Type B pancreatic cell (in vitro differentiated cells): ENCODE measurements around the gene AFDN. TPM values are rescaled to one million over a fixed set of nuclear protein-coding genes. Genes with fewer than 3 reads are reported as not detected.

Experiments used
- DNase-seq: peaks from one replicate; pipeline ENCODE4 v3.0.0; 2021; ENCODE audit warnings: mixed read lengths; ENCODE audit not compliant: unreplicated experiment; ENCODE audit errors: extremely low spot score
- H3K27ac Mint-ChIP-seq: 2 replicates; pipeline ENCODE4 v1.8.0; 2021; ENCODE audit warnings: mild to moderate bottlenecking, mixed read lengths
- H3K27me3 Mint-ChIP-seq: 2 replicates; pipeline ENCODE4 v1.8.0; 2021; ENCODE audit warnings: mixed read lengths
- H3K36me3 Mint-ChIP-seq: 2 replicates; pipeline ENCODE4 v1.8.0; 2021; ENCODE audit warnings: mixed read lengths
- H3K4me1 Mint-ChIP-seq: one replicate; pipeline ENCODE4 v1.8.0; 2021; ENCODE audit warnings: mixed read lengths; ENCODE audit not compliant: unreplicated experiment
- H3K4me3 Mint-ChIP-seq: 2 replicates; pipeline ENCODE4 v1.8.0; 2021; ENCODE audit warnings: mild to moderate bottlenecking, mixed read lengths
- H3K9me3 Mint-ChIP-seq: 2 replicates; pipeline ENCODE4 v1.8.0; 2021; ENCODE audit warnings: mixed read lengths
- total RNA-seq: library from RNA; stranded (reverse); gene quantifications from 2 replicates; pipeline ENCODE4 v1.2.1, GENCODE V29; 2021; ENCODE audit warnings: low replicate concordance
- TF ChIP-seq, protein P1 (sequence below): fragments of 200-600 bp; sonication (generic); conservative IDR thresholded peaks from 2 replicates; pipeline ENCODE4 v1.5.0; 2021; ENCODE audit warnings: antibody characterized with exemption, mild to moderate bottlenecking

Gene AFDN
- total RNA-seq, 1 donor from 2014 or later = 154 TPM

DNA sequence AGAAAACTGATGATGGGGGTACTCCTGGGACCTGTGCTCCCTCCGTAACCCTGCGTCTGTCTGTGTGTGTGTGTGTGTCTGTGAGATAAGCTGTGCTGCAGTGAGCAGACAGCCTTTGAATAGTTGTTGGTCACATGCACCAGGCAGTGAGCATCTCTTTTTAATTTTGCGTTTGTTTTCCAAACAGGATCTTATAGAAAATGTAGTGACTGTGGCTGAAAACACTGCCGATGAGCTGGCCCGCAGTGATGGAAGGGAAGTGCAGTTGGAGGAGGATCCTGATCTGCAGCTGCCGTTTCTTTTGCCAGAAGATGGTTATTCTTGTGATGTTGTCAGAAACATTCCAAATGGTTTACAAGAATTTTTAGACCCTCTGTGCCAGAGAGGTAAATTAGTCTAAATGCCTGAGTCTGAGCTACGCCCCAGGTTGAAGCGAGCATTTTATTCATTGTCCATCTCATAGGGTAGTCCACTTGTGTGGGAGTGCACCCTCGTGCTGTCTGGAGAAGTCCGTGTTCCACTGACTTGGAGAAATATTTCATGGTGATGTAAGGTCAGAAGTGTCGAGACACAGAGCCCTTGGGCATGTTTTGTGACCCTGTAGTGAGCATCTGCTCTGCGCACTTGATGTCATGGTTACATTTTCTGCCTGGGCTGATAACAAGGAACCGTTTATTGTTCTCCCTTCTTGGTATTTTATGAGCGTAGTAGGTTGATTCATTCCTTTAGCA is 92.0 kb downstream of the AFDN start:
- TF ChIP-seq, protein P1, sequence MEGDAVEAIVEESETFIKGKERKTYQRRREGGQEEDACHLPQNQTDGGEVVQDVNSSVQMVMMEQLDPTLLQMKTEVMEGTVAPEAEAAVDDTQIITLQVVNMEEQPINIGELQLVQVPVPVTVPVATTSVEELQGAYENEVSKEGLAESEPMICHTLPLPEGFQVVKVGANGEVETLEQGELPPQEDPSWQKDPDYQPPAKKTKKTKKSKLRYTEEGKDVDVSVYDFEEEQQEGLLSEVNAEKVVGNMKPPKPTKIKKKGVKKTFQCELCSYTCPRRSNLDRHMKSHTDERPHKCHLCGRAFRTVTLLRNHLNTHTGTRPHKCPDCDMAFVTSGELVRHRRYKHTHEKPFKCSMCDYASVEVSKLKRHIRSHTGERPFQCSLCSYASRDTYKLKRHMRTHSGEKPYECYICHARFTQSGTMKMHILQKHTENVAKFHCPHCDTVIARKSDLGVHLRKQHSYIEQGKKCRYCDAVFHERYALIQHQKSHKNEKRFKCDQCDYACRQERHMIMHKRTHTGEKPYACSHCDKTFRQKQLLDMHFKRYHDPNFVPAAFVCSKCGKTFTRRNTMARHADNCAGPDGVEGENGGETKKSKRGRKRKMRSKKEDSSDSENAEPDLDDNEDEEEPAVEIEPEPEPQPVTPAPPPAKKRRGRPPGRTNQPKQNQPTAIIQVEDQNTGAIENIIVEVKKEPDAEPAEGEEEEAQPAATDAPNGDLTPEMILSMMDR = no peak
- H3K27me3 Mint-ChIP-seq = no peaks in the 10 kb centered on the region
- no peak for DNase-seq
- peaks cover 34% of the 10 kb centered on the region for H3K36me3 Mint-ChIP-seq
- no peak overlapping the region for H3K27ac Mint-ChIP-seq
- no peaks in the 10 kb centered on the region for H3K4me1 Mint-ChIP-seq
- H3K4me3 Mint-ChIP-seq = no peak overlapping the region
- no peaks in the 10 kb centered on the region for H3K9me3 Mint-ChIP-seq

DNA sequence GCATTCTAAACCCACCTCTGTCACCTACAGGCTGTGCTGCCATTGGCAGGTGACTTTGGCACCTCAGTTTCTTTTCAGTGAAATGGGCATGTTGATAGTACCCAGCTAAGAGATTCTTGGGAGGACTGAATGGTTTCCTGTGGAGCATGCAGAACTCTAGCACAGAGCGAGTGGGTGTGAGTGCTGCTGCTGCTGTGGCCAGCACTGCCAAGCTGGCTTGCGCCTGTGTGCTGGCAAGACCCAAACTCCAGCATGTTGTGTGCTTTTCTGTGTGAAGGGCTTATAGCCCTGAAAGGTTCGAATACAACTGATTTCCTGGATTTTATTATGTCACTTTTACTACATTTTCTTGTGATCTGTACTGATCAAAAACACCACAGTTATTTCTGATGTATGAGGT is 92.6 kb downstream of the AFDN start:
- Mint-ChIP-seq H3K27me3 (no peaks in the 10 kb centered on the region), H3K4me3 (no peak overlapping the region), H3K9me3 (no peaks in the 10 kb centered on the region), H3K27ac (no peak overlapping the region), H3K36me3 (peaks cover 34% of the 10 kb centered on the region), H3K4me1 (no peaks in the 10 kb centered on the region)
- no peak for DNase-seq
- TF ChIP-seq, protein P1 = no peak

DNA sequence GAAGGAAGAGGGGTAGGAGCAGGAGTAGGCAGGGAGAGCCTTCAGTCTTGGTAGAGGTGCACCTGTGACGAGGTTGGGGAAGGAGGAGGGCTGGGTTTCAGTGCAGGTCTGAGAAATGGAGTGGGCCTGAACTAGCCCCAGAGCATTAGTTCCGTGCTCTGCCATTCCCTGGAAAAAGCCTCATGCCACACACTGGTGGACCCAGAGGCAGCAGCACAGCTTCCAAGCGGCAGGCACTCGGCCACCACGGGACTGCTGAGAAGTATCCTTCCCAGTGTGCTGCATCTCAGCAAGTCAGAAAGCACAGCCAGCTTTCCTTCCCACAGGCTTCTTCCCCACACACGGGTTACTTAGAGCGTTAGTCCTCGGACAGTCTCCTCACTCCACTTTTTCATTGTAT is 93.5 kb downstream of the AFDN start:
- Mint-ChIP-seq H3K4me1 (no peaks in the 10 kb centered on the region), H3K4me3 (no peak overlapping the region), H3K36me3 (peaks cover 39% of the 10 kb centered on the region), H3K27ac (no peak overlapping the region), H3K27me3 (no peaks in the 10 kb centered on the region), H3K9me3 (no peaks in the 10 kb centered on the region)
- DNase-seq = no peak
- TF ChIP-seq, protein P1 = no peak

DNA sequence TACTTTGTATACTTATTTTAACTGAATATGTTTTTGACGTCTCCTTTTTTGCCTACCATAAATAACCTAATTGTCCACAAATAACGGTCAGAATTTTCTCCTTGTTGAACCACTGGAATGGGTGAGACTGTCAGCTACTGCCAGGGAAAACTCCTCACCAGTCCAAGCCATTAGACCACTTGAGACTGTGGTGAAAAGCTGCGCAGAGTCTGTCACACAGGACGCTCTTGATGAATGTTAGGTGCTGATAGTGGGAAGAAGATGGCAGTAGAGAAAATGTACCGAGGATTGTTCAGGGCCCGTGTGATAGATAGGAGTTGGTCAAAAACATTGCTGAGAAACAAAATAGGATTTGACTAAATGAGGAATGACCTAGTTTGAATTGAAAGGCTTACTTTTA is 95.1 kb downstream of the AFDN start:
- TF ChIP-seq, protein P1 = no peak
- Mint-ChIP-seq H3K4me3 (no peak overlapping the region), H3K27ac (no peak overlapping the region), H3K4me1 (no peaks in the 10 kb centered on the region), H3K27me3 (no peaks in the 10 kb centered on the region), H3K9me3 (no peaks in the 10 kb centered on the region), H3K36me3 (peaks cover 40% of the 10 kb centered on the region)
- DNase-seq = no peak

DNA sequence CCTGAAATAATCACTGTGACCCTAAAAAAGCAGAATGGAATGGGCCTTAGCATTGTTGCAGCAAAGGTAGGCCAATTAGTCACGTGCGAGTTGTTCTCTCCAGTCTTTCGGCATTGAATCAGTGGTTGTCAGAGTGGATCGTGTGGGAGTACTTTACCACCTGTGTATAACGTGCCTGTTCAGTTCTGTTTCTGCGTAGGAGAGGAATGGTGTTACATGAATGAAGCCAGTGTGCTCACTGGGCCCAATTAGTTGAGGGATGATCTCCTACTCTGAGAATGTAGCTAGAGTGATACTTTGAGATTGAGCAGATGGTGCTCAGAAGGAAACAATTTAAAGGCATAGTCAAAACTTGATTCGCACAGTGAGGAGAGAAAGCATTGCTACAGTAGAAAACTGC is 98.3 kb downstream of the AFDN start:
- H3K4me1 Mint-ChIP-seq = no peaks in the 10 kb centered on the region
- no peak overlapping the region for H3K4me3 Mint-ChIP-seq
- no peak overlapping the region for H3K27ac Mint-ChIP-seq
- TF ChIP-seq, protein P1 = no peak
- peaks cover 30% of the 10 kb centered on the region for H3K36me3 Mint-ChIP-seq
- H3K27me3 Mint-ChIP-seq = no peaks in the 10 kb centered on the region
- no peak for DNase-seq
- no peaks in the 10 kb centered on the region for H3K9me3 Mint-ChIP-seq

DNA sequence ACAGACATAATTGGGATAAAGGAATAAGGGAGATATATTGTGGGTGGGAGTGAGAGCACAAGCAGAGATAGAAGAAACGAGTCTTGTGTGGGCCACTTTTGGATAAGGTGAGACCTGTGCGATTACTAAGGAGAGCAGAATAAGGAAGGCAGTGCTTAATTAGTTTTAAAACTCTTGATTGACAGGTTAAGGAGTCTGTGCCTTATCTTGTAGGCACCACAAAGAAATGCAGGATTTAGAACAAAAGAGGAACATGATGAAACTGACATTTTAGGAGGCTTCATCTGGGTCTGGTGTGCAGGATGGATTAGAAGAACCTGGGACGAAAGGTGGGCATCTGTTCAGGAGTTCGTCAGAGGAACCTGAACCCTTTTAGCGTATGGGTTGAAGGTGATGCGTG is 100.5 kb downstream of the AFDN start:
- peaks cover 19% of the 10 kb centered on the region for H3K4me1 Mint-ChIP-seq
- no peak for DNase-seq
- H3K9me3 Mint-ChIP-seq = no peaks in the 10 kb centered on the region
- H3K36me3 Mint-ChIP-seq = peaks cover 42% of the 10 kb centered on the region
- H3K27me3 Mint-ChIP-seq = no peaks in the 10 kb centered on the region
- TF ChIP-seq, protein P1 = no peak
- no peak overlapping the region for H3K27ac Mint-ChIP-seq
- H3K4me3 Mint-ChIP-seq = no peak overlapping the region
